HG03520 (cell line): ENCODE measurements around the gene CTDSPL2.
"Not testable (repeated sequence)": the region's sequence is repeated elsewhere in the genome, so short reads cannot be mapped to it uniquely, and the experiment has no call there.

Experiments
- ATAC-seq: cut with Tn5 transposase; IDR thresholded peaks from one replicate; pipeline ENCODE4 v1.9.1; 2021; ENCODE audit warnings: mild to moderate bottlenecking, moderate library complexity; ENCODE audit not compliant: unreplicated experiment

CTDSPL2 gene

DNA sequence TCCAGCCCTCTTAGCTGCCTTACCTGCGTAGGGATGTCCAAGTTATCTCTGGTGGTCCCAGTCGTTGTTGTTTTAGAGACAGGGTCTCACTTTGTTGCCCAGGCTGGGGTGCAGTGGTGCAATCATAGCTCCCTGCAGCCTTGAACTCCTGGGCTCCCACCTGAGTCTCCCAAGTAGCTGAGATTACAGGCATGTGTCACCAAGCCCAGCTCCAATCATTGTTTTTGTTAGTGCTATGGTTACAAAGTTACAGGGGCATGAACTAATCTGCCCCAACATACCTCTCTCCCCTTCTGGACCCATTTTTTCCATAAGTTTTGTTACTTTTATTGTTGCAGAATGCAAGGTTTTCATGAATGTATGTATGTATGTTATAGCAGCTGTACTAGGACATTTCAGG, 54.7 kb downstream of the CTDSPL2 start:
- no peak for ATAC-seq

DNA sequence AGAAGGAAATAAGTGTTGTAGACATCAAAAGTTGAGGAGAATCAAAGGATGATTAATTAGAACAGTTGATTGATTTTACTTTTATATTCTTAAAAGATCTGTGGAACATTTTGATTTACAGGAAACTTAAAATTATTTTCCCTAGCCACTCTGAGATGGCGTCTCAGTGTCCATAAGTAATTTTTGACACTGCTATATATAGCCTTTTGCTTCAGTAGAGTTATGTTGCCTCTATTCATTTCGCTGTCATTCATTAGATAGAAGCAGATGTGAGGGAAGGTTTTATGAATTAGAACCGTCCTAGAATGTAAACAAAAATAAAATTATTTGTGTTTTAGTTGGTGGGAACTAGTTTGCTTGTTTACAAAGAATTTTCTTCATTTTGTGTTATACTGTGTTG, 58.5 kb downstream of the CTDSPL2 start:
- no peak for ATAC-seq

DNA sequence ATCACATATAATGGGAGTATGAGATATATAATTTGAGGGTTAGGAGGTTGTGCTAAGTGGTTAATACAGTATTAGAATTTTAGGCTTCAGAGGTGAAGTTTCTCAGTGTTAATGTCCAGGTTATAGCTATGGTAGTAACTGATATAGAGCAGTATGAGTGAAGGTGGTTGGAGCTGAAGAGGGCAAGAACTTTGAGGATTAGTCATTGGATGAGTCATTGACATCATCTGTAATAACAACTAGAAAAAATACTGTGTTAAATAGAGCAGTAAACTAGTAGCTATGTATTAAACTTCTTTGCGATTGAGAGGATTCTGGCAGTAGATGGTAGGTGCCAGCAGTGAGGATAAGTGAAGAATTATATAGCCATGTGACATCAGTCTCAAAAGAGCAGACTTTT, 62.0 kb downstream of the CTDSPL2 start:
- no peak for ATAC-seq

DNA sequence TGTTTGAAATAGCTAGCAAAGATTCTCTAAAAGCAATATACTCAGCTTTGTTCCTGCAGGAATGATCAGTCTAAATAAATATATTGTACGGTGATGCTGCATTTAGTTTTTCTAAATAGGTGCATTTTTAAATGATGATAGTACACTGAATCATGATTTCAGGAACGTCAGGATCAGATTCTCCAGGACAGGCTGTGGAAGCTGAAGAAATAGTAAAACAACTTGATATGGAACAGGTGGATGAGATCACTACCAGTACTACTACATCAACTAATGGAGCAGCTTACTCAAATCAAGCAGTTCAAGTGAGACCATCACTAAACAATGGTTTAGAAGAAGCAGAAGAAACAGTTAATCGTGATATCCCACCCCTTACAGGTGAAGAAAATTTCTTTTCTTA, 63.2 kb downstream of the CTDSPL2 start:
- ATAC-seq, result no peak

DNA sequence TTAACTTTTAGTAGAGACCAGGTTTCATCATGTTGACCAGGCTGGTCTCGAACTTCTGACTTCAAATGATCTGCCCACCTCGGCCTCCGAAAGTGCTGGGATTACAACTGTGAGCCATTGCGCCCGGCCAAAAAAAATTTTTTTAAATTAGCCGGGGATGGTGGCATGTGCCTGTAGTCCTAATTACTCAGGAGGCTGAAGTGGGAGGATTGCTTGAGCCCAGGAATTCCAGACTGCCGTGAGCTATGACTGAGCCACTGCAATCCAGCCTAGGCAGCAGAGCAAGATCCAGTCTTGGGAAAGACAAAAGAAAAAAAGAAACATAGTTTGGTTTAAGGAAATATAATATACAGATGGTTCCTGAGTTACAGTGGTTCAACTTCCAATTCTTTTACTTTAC, 64.6 kb downstream of the CTDSPL2 start:
- ATAC-seq, result no peak

DNA sequence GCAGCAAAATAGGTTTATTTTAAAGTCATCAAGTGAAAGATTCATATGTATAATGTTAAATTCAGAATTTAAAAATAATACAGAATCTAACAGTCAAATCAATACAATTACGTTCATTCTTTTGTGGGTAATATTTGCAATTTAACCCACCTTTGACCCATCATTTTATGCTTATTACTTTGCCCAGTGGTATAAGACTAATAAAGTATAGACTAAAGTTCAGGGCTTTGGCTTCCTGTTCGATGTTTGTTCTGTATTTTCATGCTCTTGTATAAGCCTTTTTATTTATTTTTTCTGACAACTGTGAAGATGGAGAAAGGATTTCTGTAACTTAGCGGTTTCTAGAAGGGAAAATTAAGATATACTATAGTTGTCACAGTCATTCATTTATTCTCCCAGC, 65.2 kb downstream of the CTDSPL2 start:
- ATAC-seq, result no peak

DNA sequence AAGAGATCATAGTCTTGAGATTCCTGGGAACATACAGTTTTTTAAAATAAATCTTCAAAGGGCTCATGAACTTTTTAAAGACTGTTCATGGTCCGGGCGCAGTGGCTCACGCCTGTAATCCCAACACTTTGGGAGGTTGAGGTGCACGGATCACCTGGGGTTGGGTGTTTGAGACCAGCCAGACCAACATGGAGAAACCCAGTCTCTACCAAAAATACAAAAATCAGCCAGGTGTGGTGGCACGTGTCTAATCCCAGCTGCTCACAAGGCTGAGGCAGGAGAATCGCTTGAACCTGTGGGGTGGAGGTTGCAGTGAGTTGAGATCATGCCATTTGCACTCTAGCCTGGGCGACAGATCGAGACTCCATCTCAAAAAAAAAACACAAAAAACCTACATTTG, 68.1 kb downstream of the CTDSPL2 start:
- no peak for ATAC-seq

DNA sequence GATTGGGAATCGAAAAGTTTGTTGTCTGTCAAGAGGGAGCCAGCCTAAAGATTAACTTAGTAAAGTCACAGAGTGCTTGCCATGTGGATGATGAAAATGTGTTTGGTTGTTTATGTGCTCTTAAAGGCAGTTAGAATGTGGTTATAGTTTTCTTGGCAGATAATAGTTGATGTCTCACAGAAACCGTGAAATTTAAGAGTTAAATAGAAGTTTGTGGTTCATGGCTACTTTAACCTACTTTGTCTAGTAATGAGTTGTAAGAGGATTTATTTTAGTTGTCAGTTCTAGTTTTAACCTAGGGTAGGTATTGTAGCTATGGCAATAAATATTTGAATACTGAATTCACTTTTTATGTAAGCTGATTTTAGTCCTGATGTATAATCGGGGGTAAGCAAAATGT, 73.1 kb downstream of the CTDSPL2 start:
- ATAC-seq, result no peak

DNA sequence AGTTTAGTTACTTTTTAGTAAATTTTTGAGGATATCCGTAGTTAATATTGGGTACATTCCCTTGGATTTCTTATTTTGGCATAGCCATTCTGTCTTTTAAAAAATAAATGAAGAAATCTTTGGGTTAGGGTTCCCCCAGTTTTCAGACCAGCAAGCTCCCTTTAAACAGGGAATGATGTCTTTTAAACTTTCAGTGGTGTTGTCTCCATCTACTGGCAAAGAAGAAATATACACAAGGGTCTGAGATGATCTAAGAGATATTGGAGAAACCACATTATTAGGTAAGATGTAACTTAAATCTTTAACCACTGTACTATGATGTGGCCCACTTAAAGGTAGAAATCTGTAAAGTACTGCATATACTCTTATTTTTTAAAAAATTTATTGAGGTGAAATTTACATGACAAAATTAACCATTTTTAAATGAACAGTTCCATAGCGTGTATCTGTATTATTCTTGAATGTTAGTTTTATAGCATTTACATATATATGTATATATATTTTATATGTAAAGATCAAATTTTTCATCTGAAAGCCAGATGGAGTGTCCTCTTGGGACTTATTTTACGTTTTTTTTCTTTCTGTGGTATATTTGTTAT, 74.4 kb downstream of the CTDSPL2 start:
- no peak for ATAC-seq

DNA sequence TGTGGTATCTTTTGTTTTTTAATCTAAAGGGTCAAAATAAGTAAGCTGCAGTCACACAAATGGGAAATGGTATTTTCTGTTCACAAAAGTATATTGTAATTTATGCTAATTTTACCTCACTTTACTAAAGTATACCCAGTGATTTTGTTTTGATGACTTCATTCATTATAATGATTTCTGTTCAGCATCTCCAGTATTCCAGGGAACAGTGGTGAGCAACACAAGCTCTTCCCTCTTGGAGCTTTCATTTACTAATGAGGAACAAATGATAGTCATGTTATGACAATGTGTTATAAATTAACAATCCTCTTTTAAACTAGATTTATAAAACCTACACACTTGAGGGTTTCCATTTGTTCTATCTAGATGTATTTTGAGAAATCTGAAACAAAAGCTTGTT, 89.0 kb downstream of the CTDSPL2 start:
- no peak for ATAC-seq

DNA sequence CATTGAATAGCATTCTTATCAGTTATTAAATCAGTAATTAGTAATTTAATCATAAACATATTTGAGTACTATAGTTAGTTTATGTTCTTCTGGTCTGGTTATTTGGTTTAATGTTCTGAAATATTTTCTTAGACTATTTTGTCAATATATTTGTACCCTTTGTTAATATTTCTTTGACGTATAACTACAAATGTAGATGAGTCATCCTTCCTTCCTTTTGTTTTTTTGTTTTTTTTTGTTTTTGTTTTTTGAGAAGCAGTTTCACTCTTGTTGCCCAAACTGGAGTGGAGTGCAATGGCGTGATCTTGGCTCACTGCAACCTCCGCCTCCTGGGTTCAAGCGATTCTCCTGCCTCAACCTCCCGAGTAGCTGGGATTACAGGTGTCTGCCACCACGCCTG, 92.1 kb downstream of the CTDSPL2 start:
- no peak for ATAC-seq

DNA sequence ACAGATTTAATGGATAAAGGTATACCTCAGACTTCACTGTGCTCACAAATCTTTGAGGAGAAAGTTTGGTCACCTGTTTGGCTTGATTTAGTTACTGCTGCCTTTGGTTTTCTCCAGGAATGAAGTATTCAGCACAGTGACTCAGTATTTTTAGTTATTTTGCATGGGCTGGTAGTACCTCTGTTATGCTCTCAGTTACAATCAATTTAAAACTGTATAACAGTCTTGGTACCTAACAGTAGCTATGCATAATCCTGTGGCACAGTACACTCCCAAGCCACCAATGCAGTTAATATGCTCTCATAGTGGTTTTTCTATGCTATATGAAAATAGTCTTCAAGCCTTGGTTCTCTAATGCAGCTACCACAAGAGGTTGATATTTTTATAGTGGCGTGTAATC, 97.6 kb downstream of the CTDSPL2 start:
- no peak for ATAC-seq

DNA sequence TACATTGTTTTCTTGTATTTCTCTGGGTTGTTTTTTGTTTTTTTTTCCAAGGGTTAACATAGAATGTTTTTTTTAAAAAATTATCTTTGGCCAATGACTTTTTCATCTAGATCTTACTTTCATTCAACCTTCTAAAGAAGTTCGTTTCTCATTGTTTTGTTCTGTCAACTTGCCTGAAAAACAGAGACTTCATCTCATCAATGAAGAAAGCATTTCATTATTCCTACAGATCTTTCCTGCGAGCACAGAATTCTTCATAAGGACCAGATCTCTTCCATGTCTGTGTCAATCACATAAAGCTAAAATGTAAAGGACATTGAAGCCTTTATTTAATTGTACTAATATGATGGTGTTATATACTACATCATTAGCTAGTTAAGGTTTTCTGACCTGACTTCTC, 99.8 kb downstream of the CTDSPL2 start:
- ATAC-seq, result no peak

DNA sequence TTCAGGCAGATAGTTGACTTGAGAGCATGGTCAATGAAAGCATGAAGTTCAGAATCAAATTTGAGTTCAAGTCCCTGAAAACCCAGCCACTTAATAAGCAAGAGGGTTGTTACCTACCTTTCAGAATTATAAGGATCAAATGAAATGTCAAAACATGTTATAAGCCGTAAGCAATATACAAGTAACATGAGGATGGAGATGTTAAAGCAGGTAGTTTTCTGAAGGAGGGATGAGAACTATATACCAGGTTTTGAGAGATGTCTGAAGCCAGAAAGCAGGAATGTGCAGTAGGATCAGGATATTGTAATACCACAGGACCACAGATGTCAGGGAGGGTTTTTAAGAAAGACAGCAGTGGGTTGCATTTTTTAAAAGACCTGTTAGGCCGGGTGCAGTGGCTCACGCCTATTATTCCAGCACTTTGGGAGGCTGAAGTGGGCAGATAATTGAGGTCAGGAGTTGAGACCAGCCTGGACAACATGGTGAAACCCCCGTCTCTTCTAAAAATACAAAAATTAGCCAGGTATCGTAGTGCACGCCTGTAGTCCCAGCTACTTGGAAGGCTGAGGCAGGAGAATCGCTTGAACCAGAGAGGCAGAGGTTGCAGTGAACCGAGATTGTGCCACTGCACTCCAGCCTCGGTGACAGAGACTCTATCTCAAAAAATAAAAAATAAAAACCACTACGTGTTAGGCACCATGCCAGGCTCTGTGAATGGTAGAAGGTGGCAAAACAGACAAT, 102.6 kb downstream of the CTDSPL2 start:
- ATAC-seq, result no peak

DNA sequence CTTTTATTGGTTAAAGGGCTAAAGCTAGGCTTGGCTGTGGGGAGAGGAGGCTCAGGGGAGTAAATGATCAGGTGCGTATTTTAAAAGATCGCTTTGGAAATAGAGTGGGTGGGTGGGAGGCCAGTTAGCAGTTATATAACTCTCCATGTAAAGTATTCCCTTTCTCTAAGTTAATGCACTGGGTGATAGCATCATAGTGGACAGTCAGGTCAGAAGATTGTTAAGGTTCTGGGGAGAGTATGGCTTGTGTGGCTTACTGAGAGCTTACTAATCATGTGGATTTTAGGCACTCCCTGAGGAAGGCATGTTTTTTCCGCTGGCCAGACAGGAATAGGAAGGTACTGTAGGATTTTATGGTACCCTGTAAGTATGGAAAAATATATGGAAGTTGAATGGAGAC, 103.2 kb downstream of the CTDSPL2 start:
- no peak for ATAC-seq

DNA sequence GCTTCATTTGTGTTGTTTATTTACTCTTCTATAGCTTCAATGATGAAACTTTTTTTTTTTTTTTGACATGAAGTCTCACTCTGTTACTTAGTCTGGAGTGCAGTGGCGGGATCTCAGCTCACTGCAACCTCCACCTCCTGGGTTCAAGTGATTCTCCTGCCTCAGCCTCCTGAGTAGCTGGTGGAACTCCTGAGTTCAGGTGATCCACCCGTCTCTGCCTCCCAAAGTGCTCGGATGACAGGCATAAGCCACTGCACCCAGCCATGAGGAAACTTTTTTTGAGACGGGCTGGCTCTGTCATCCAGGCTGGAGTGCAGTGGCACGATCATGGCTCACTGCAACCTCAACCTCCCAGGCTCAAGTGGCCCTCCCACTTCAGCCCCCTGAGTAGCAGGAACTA, 104.8 kb downstream of the CTDSPL2 start:
- not testable (repeated sequence) for ATAC-seq

DNA sequence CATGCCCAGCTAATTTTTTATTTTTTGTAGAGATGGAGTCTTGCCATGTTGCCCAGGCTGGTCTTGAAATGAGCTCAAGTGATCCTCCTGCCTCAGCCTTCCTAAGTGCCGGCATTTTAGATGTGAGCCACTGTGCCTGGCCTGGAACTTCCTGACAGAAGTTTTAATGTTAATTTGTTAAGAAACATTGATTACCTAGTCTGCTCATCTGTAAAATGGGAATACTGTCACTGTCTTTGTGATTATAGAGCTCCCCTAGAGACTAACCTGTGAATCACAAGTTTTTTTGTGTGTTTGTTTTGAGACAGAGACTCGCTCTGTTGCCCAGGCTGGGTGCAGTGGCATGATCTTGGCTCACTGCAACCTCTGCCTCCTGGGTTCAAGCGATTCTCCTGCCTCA, 105.3 kb downstream of the CTDSPL2 start:
- ATAC-seq, result no peak

DNA sequence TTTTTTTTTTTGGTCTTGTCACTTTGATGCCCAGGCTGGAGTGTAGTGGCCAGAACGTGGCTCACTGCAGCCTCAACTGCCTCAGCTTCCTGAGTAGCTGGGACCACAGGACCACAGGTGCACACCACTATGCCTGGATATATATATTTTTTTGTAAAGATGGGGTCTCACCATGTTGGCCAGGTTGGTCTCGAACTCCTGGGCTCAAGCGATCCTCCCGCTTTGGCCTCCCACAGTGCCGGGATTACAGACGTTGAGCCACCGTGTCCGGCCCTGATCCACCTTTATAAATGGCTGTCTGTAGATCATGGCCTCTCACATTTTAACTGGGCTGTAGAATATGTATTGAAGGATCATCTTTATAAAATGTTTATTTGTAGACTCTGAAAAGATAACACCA, 107.7 kb downstream of the CTDSPL2 start:
- no peak for ATAC-seq

DNA sequence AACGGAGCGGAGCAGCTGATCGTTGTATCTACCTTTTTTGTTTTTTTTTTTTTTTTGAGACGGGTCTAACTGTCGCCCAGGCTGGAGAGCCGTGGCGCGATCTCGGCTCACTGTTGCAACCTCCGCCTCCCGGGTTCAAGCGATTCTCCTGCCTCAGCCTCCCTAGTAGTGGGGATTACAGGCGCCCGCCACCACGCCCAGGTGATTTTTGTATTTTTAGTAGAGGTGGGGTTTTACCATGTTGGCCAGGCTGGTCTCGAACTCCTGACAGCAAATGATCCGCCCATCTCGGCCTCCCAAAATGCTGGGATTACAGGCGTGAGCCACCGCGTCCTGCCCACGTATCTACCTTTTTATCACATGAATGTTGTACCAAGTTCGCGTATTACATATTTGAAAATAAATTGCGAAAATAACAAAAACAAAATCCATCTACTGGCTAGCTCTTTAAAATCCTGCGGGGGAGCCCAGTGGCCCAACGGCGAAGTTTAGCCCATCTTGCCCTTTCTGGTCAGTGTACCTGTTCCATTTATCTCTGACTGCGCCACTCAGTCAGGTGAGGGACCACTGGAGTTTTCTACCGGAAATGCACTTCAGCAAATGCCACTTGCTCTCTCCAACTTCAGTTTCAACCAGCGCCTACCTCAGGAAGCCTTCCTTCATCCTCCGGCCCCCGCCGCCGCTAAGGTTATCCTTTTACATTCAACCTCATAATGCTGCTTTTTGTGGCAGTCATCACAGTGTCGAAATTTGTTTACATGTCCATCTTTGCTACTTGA, 108.3 kb downstream of the CTDSPL2 start:
- ATAC-seq, result no peak

DNA sequence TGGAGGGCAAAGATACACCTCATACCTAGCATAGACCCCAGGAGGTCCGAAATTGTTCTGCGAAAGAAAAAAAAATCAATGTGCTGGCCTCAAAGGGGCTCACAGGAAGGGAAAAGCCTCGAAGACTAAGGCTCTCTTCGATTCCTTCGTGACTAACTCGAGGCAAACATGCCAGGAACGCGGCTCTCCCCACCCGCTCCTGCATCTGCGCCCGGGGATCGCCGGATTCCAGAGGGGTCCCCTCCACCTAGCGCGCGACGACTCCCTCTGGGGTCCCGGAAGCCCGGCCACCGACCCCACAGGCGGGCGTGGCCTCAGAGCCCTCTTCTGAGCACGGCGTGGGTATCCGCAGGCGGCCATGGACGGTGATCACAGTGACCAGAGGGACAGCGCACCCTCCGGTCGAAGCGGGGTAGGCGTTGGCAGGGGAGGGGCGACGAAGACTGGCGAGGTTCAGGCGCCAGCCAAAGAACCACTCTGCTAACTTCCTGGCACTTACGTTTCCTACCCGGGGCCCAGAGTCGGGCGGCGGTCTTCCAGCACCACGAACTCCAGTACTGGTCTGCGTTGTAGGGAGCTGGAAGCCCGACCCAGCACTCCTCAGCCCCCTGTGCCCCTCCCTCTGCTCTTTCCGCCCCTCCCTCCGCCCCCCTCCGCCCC, 109.0 kb downstream of the CTDSPL2 start:
- peak; percentile 39 for ATAC-seq

DNA sequence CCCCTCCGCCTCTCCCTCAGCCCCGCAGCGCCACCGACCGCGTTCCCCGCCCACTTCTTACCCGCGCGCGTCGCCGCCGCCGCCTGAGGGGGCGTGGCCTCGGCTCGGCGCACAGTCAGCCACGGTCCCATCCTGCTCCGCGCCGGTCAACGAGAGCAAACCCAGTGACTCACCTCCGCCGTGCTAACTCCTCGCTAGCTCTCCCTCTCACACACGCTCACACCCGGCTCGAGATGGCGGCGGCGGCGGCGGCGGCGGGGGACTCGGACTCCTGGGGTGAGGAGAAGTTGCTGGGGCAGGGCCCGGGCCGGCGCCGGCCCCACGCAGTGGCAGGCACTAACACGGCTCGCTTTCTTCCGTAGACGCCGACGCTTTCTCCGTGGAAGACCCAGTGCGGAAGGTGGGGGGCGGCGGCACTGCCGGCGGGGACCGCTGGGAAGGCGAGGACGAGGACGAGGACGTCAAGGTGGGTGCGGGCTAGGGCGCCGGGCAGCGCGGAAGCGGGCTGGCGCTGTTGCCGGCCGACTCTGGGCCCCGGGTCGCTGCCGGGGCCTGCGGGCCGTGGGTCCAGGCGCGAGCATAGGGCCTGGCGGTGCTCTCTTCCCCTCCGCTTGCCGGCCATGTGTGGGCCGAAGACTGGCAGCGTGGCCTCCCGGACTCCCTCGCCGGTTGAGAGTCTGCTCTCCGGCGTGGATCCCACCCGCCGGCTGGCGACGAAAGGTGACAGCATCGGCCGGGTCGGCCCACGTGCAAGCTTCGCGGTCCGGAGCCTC, 109.7 kb downstream of the CTDSPL2 start, which contains the start of gene EIF3J:
Gene EIF3J, plus strand, starts transcription at position 186 of the 773 bp plus-strand sequence. Its CDS starts 48 bp downstream, at position 234.
- peak; percentile 76 for ATAC-seq
